ENCODE measurements around the gene RPS26. TPM values are rescaled to one million over a fixed set of nuclear protein-coding genes. Genes with fewer than 3 reads are reported as not detected.

Gene RPS26
- total and polyA plus RNA-seq, 2 of the 13 experiments (the other 11 are each of a cell fraction or from before 2014, with no cell fraction given): 150 to 421 TPM

DNA sequence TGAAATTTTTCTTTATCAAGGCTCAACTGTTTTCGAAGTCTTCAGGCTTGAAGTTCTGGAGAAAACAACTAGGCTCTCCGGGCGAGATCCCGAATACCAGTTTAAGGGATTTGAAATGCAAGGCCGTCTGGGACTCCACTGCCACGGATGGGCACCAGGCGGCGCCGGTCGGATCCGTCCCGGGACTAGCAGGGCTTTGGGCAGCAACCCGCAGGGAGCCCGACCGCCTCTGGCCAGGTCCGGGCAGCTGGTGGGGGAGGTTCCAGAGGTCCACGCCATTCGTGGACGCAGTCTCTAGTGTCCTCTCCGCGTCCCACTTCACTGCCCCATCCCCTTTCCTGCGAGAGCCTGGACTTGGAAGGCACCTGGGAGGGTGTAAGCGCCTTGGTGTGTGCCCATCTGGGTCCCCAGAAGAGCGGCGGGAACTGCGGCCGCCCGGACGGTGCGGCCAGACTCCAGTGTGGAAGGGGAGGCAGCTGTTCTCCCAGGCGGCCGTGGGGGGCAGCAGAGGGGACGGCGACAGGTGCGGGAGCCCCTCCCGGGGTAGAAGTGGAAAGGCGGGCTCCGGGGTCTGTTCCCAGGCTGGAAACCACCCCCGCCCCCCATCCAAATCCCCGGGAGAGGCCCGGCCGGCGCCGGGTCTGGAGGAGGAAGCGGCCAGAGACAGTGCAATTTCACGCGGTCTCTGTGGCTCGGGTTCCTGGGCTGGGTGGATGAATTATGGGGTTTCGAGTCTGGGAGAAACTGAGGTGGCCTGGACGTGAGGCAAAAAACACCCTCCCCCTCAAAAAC, 37.4 kb downstream of the RPS26 start (continued):
- no peak for TF ChIP-seq ZNF607 (CRISPR knock-in tag; IDR thresholded peaks at IDR 0.05; ENCODE audit: borderline replicate concordance)
- TF ChIP-seq ZFP36L2 (CRISPR knock-in tag; IDR thresholded peaks at IDR 0.05): no peak
- no peak for TF ChIP-seq SRF (IDR thresholded peaks at IDR 0.05; ENCODE audit: low read depth, low read length)
- TF ChIP-seq, protein P1, sequence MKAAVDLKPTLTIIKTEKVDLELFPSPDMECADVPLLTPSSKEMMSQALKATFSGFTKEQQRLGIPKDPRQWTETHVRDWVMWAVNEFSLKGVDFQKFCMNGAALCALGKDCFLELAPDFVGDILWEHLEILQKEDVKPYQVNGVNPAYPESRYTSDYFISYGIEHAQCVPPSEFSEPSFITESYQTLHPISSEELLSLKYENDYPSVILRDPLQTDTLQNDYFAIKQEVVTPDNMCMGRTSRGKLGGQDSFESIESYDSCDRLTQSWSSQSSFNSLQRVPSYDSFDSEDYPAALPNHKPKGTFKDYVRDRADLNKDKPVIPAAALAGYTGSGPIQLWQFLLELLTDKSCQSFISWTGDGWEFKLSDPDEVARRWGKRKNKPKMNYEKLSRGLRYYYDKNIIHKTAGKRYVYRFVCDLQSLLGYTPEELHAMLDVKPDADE (CRISPR knock-in tag; IDR thresholded peaks at IDR 0.05): no peak
- no peak for TF ChIP-seq ZNF124 (CRISPR knock-in tag; IDR thresholded peaks at IDR 0.05)
- TF ChIP-seq ZMYM4 (CRISPR knock-in tag; IDR thresholded peaks at IDR 0.05): peak; percentile 48
- TF ChIP-seq RXRA (CRISPR knock-in tag; IDR thresholded peaks at IDR 0.05): peak; percentile 68
- TF ChIP-seq, protein P2, sequence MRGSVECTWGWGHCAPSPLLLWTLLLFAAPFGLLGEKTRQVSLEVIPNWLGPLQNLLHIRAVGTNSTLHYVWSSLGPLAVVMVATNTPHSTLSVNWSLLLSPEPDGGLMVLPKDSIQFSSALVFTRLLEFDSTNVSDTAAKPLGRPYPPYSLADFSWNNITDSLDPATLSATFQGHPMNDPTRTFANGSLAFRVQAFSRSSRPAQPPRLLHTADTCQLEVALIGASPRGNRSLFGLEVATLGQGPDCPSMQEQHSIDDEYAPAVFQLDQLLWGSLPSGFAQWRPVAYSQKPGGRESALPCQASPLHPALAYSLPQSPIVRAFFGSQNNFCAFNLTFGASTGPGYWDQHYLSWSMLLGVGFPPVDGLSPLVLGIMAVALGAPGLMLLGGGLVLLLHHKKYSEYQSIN (CRISPR knock-in tag; IDR thresholded peaks at IDR 0.05; ENCODE audit: borderline replicate concordance): no peak
- TF ChIP-seq JUND (CRISPR knock-in tag; IDR thresholded peaks at IDR 0.05): no peak
- TF ChIP-seq, protein P3, sequence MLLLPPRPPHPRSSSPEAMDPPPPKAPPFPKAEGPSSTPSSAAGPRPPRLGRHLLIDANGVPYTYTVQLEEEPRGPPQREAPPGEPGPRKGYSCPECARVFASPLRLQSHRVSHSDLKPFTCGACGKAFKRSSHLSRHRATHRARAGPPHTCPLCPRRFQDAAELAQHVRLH (CRISPR knock-in tag; IDR thresholded peaks at IDR 0.05; ENCODE audit: borderline replicate concordance, low read depth): no peak
- TF ChIP-seq JDP2 (CRISPR knock-in tag; IDR thresholded peaks at IDR 0.05; ENCODE audit: borderline replicate concordance): no peak
- TF ChIP-seq, protein P4, sequence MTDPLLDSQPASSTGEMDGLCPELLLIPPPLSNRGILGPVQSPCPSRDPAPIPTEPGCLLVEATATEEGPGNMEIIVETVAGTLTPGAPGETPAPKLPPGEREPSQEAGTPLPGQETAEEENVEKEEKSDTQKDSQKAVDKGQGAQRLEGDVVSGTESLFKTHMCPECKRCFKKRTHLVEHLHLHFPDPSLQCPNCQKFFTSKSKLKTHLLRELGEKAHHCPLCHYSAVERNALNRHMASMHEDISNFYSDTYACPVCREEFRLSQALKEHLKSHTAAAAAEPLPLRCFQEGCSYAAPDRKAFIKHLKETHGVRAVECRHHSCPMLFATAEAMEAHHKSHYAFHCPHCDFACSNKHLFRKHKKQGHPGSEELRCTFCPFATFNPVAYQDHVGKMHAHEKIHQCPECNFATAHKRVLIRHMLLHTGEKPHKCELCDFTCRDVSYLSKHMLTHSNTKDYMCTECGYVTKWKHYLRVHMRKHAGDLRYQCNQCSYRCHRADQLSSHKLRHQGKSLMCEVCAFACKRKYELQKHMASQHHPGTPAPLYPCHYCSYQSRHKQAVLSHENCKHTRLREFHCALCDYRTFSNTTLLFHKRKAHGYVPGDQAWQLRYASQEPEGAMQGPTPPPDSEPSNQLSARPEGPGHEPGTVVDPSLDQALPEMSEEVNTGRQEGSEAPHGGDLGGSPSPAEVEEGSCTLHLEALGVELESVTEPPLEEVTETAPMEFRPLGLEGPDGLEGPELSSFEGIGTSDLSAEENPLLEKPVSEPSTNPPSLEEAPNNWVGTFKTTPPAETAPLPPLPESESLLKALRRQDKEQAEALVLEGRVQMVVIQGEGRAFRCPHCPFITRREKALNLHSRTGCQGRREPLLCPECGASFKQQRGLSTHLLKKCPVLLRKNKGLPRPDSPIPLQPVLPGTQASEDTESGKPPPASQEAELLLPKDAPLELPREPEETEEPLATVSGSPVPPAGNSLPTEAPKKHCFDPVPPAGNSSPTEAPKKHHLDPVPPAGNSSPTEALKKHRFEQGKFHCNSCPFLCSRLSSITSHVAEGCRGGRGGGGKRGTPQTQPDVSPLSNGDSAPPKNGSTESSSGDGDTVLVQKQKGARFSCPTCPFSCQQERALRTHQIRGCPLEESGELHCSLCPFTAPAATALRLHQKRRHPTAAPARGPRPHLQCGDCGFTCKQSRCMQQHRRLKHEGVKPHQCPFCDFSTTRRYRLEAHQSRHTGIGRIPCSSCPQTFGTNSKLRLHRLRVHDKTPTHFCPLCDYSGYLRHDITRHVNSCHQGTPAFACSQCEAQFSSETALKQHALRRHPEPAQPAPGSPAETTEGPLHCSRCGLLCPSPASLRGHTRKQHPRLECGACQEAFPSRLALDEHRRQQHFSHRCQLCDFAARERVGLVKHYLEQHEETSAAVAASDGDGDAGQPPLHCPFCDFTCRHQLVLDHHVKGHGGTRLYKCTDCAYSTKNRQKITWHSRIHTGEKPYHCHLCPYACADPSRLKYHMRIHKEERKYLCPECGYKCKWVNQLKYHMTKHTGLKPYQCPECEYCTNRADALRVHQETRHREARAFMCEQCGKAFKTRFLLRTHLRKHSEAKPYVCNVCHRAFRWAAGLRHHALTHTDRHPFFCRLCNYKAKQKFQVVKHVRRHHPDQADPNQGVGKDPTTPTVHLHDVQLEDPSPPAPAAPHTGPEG (CRISPR knock-in tag; IDR thresholded peaks at IDR 0.05): peak; percentile 100
- TF ChIP-seq, protein P5, sequence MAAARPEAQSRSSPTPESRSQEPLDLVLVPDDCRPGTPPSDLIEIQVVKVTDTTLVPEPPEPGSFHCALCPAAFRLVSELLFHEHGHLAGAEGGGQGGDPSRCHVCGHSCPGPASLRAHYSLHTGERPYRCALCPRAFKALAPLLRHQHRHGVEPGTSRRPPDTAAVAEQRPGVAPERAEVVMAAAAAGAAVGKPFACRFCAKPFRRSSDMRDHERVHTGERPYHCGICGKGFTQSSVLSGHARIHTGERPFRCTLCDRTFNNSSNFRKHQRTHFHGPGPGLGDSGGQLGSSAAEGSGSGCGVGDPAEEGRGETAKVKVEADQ (CRISPR knock-in tag; IDR thresholded peaks at IDR 0.05; ENCODE audit: borderline replicate concordance): 0 out of 2 replicates have a peak, but pooled peaks have one; percentile 15
- TF ChIP-seq ZFP36 (IDR thresholded peaks at IDR 0.05; ENCODE audit: borderline replicate concordance, low read depth, low read length, partially characterized antibody): no peak
